Motor neuron (in vitro differentiated cells): ENCODE results near the gene CALHM1. TPM values are rescaled to one million over a fixed set of nuclear protein-coding genes. Genes with fewer than 3 reads are reported as not detected.
"Not testable (repeated sequence)": the region's sequence is repeated elsewhere in the genome, so short reads cannot be mapped to it uniquely, and the experiment has no call there.

Experiments
- ATAC-seq, 8 experiments: fragments of 200-7000 bp; cut with Tn5 transposase; replicated peaks in 6 of 8; 2 replicates each; pipeline ENCODE4 v1.8.0; 2021; ENCODE audit warnings: mild to moderate bottlenecking in 8 of 8, moderate library complexity in 8 of 8
- H3K27ac ChIP-seq, 2 donors: fragments of 250-450 bp; sonication (Bioruptor Pico); 2 replicates each; pipeline ENCODE4 v1.9.0; 2021; ENCODE audit warnings: antibody characterized with exemption in 2 of 2, mild to moderate bottlenecking in 2 of 2, moderate library complexity in 1 of 2
- H3K4me1 ChIP-seq, 2 donors: fragments of 250-450 bp; sonication (Bioruptor Pico); replicated peaks in 1 of 2; 2 replicates each; pipeline ENCODE4 v1.6.1; 2021; ENCODE audit warnings: antibody characterized with exemption in 2 of 2, mild to moderate bottlenecking in 2 of 2, moderate library complexity in 1 of 2
- H3K4me3 ChIP-seq, 5 donors: fragments of 250-450 bp; sonication (Bioruptor Pico); 2 replicates each; pipeline ENCODE4 v1.9.0; 2021; ENCODE audit warnings: antibody characterized with exemption in 5 of 5, mild to moderate bottlenecking in 5 of 5, moderate library complexity in 4 of 5
- WGBS, 10 experiments: fragments of 450-650 bp; shearing (Covaris generic); methylation state at CpG; one replicate each; pipeline ENCODE4 v1.0.0; 2022; 5-methylcytosine and 5-hydroxymethylcytosine counted together
- in situ Hi-C, 9 experiments: fragments of 400-800 bp; cut with MboI; loops; one replicate each; pipeline ENCODE4 v1.15.0; 2021; ENCODE audit warnings: low sequenced_read_pairs in 9 of 9, low pct_unique_long_range_greater_than_20kb in 2 of 9; ENCODE audit not compliant: unreplicated experiment in 9 of 9
- total RNA-seq, 8 experiments: library from RNA; unstranded; fragments of 300-600 nt; gene quantifications; 2 replicates each; pipeline versions ENCODE4 v1.2.3 to v1.2.4, GENCODE V29; 2022

The CALHM1 gene, protein sequence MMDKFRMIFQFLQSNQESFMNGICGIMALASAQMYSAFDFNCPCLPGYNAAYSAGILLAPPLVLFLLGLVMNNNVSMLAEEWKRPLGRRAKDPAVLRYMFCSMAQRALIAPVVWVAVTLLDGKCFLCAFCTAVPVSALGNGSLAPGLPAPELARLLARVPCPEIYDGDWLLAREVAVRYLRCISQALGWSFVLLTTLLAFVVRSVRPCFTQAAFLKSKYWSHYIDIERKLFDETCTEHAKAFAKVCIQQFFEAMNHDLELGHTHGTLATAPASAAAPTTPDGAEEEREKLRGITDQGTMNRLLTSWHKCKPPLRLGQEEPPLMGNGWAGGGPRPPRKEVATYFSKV
- total RNA-seq = under 1 TPM; 0.05 to 0.59 (median 0.23) TPM

DNA sequence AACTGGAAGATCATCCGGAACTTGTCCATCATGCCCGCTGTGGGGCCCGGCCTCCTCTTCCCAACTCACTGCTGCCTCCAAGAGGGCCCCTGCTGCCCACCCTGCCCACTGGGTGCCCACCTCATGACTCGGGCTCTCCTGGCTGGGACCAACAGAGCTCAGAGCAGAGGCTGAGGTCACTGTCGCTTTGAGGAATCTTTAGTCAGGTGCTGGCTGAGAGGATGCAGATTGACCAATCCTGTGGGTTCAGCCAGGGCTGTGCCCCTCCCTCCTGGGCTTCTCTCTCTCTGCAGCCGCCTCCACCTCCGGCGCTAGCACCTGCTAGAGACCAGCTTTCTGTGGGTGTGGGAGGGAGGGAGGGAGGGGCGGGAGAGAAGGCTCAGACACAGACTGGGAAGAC, at the start of gene CALHM1:
Gene CALHM1, minus strand, starts transcription at position 181 of the 400 bp plus-strand sequence. Its CDS starts 149 bp downstream, at position 32.
- WGBS, 10 experiments = 100% methylated on average over 1 to 2 of the region's 9 CpGs; no CpG with 5 or more reads in 8 of the 10 experiments
- in situ Hi-C loops = no loop called here
- H3K4me3 ChIP-seq = no peak within 1 kb of the TSS

DNA sequence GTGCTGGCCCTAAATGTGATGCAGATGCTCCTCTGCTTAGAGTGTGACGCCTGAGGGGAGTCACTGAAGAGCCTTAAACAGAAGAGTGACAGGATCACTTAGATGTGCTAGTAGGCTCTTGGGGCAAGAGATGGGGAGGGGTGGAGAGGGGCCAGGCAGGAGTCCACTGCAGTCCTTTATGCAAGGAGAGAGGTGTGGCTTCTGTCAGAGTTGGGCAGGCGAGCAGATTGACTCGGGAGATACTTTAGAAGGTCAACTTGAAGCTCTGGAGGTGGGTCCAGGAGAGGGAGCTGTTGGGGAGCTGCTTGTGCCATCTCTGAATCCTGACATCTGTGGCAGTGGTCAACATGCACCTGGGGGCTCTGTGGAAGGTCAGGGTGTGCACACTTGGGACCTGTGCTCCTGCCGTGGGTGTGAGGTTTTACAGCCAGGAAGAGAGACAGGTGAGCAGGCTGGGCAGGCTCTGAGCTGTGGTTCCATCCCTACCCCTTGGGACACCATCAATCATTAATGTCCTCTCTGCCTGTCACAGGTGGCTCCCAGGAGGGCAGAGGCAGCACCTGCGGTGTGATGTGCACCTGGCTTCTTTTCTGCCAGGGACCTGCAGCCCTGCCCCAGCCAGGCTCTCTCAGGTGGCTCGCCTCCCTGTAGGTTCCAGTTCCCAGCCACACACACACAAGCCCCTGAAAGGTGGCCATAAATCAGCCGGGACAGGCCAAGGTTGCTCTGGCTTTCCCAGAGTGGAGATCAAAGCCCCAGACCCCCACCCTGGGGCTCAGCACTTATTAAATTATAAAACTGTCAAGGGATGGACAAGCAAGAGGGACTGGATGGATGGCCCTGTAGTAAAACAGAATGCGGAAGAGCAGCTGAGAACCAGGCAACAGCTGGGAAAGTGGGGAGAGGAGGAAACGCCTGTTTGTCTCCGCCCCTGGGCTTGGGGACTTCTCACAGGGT, 48.8 kb upstream of the CALHM1 start:
- in situ Hi-C loops = no loop called here
- H3K4me3 ChIP-seq = no peak overlapping the region
- ATAC-seq = peak; percentile 41 to 85 (median 62)
- peaks cover 25 to 31% of the 10 kb centered on the region in 2 donors for H3K4me1 ChIP-seq
- no peak overlapping the region for H3K27ac ChIP-seq
- WGBS, 10 experiments = 10 to 100% (median 30%) methylated on average over 1 to 4 of the region's 10 CpGs; no CpG with 5 or more reads in 3 of the 10 experiments

More for the DNA sequence above, at the start of gene CALHM1:
- peaks cover 11 to 22% of the 10 kb centered on the region in 2 donors for H3K4me1 ChIP-seq
- H3K27ac ChIP-seq = peak within 1 kb of the TSS; percentile 50 to 63
- ATAC-seq = peak; percentile 37 to 97 (median 92)

DNA sequence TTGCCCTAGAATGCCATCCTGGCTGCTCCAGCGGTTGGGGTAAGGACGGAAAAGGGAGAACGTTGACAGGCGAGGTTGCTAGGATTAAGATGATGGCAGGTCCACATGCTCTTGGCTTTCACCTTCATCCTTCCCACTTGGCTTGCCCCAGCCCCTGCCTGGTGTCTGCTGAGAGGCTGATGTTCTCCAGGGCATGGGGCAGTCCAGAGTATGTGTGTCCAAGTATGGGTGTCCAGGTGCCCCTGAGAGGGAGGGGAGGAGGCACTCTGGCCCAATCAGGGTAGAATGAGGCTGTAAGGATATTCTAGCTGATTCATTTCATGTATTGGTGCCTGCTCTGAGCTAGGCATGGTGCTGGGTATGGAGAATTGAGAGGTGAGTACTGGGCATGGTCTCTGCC, 47.4 kb upstream of the CALHM1 start:
- H3K4me3 ChIP-seq = no peak overlapping the region
- in situ Hi-C loops = no loop called here
- no peak for ATAC-seq
- H3K27ac ChIP-seq = no peak overlapping the region
- H3K4me1 ChIP-seq = peaks cover 27 to 31% of the 10 kb centered on the region in 2 donors
- WGBS, 10 experiments = 69 to 100% (median 100%) methylated on average over 1 to 3 of the region's 4 CpGs; no CpG with 5 or more reads in 6 of the 10 experiments

DNA sequence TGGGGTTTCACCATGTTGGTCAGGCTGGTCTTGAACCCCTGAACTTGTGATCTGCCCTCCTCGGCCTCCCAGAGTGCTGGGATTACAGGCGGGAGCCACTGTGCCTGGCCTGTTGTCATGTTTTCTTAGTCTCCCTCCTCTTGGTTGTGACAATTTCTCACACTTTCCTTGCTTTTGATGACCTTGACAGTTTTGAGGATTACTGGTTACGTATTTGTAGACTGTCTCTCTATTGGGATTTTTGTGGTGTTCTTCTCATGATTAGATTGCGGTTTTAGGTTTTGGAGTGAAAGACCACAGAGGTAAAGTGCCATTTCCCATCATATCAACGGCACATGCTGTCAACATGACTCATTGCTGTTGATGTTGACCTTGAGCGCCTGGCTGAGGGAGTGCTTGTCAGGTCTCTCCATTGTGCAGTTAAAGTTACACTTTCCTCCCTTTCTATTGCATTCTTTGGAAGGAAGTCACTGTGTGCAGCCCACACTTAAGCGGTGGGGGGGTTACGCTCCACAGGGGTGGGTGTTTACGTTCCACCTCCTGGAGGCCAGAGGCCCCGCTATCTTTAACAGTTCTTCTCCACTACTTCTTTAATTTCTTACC, 45.6 kb upstream of the CALHM1 start:
- peak in 2 of 8 experiments; percentile 18 to 21 for ATAC-seq
- Histone ChIP-seq H3K27ac (no peak overlapping the region), H3K4me1 (peaks cover 31 to 39% of the 10 kb centered on the region in 2 donors), H3K4me3 (no peak overlapping the region)
- in situ Hi-C loops = no loop called here
- WGBS, 10 experiments = 47 to 100% (median 83%) methylated on average over 1 to 9 of the region's 10 CpGs; no CpG with 5 or more reads in 1 of the 10 experiments

DNA sequence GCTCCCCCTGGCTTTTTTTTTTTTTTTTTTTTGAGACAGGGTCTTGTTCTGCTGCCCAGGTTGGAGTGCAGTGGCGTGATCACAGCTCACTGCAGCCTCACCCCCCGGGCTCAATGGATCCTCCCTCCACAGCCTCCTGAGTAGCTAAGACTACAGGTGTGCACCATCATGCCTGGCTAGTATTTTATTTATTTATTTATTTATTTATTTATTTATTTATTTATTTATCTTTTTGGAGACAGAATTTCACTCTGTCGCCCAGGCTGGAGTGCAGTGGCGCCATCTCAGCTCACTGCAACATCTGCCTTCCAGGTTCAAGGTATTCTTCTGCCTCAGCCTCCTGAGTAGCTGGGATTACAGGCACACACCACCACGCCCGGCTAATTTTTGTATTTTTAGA, 45.1 kb upstream of the CALHM1 start:
- ATAC-seq, H3K27ac ChIP-seq, H3K4me3 ChIP-seq, in situ Hi-C loops: not testable (repeated sequence)
- H3K4me1 ChIP-seq = peaks cover 31 to 39% of the 10 kb centered on the region in 2 donors
- 20 to 94% (median 89%) methylated on average over 1 to 5 of the region's 6 CpGs; no CpG with 5 or more reads in 2 of the 10 experiments for WGBS, 10 experiments

DNA sequence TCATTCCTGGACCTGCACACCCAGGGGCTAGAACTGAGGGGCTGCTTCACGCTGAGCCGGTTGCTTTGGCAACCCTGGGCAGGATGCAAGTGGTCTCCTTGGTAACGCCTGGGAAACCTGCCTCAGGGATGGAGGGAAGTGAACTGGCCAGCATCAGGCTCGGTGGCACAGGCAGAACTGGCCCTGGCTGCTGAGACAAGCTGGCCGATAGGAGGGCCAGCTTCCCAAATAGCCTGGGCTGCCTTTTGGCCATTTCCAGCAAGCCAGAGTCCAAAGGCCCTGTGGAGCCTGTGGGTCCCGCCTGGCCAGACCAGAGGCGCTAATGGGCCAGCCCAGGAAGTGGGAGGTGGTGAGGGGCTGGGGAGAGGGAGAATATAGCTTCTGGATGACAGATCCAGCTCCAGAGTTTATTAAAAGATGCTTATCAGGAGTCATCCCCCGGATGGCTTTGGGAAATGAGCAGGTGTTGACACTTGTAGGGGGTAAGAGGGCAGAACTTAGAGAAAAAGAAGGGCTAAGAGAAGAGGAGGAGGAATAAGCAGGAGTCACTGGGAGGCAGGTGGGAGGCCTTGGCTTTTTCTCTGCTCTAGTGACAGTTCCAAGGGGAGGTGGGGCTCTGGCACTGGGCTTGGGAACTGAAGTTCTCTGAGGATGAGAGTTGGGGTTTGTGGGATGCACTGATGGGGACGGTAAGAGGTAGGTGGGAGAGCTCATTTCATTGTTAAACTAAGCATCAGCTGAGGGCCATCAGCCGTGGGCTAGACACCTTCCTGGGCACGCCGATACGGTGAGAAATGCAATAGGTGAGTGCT, 44.4 kb upstream of the CALHM1 start:
- Histone ChIP-seq H3K4me3 (no peak overlapping the region), H3K27ac (no peak overlapping the region), H3K4me1 (peaks cover 26 to 35% of the 10 kb centered on the region in 2 donors)
- 20 to 100% (median 70%) methylated on average over 1 to 4 of the region's 13 CpGs; no CpG with 5 or more reads in 1 of the 10 experiments for WGBS, 10 experiments
- in situ Hi-C loops = no loop called here
- peak in 5 of 8 experiments; percentile 67 to 88 (median 87) for ATAC-seq

DNA sequence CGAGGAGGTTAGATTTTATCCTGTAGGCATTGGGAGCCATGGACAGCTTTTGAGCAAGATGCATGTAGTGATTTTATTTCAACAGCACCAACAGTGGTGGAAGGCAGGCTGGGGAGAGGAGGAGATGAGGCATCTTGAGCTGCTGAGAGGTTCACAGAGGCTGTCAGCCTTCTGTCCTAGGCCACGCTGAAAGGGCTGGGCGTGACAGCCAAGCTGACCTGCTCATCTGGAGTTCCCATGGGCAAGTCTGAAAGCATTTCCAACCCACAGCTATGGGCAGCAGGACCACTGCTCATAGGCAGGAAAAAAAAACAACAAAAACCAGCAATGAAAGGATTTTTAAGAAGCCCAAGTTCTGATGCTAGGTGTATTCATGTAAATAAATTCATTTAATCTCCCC, 42.5 kb upstream of the CALHM1 start:
- 40 to 100% (median 55%) methylated on average over 1 to 2 of the region's 3 CpGs; no CpG with 5 or more reads in 5 of the 10 experiments for WGBS, 10 experiments
- ATAC-seq = no peak
- H3K4me1 ChIP-seq = peaks cover 16 to 25% of the 10 kb centered on the region in 2 donors
- H3K27ac ChIP-seq = no peak overlapping the region
- in situ Hi-C loops = no loop called here
- H3K4me3 ChIP-seq = no peak overlapping the region

DNA sequence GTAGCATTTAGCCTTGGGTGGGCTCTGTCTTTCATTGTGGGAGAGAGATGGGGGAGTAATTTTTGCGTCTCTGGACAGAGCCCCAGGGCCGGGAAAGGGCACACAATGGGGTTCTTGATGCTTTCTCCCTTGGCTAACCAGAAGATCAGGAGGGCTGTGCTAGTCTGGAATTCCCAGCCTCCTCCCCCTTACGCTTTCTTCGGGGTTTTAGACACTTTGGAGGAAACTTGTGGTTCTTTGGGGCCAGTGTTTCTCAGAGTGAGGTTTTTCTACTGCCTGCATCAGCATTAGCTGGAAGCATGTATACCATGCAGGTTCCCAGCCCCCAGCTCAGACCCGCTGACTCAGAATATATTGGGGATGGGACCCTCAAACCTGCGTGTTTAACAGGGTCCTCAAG, 41.8 kb upstream of the CALHM1 start:
- peaks cover 16 to 25% of the 10 kb centered on the region in 2 donors for H3K4me1 ChIP-seq
- H3K27ac ChIP-seq = no peak overlapping the region
- no peak for ATAC-seq
- in situ Hi-C loops = no loop called here
- WGBS, 10 experiments = 39 to 82% (median 65%) methylated on average over 2 to 5 of the region's 6 CpGs; no CpG with 5 or more reads in 3 of the 10 experiments
- no peak overlapping the region for H3K4me3 ChIP-seq

DNA sequence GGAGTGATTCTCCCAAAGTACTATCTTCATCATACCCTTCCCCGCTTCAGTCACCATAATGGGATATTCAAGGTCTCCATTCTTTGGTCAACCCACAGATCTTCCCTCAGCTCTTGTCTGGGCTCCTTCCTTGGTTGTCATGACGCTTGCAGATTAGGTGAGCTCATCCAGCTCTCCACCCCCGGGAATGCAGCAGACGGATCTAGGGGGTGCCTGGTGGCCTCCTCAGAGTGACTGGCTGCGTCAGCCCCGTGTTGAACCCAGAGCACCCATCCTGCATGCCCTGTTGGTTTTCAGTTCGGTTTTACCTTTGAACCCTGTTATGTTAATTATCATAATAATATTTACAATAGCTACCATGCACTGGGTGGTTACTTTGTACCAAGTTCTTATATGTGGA, 41.2 kb upstream of the CALHM1 start:
- ATAC-seq = peak in 7 of 8 experiments; percentile 38 to 76 (median 69)
- in situ Hi-C loops = no loop called here
- H3K4me3 ChIP-seq = no peak overlapping the region
- H3K27ac ChIP-seq = no peak overlapping the region
- WGBS, 10 experiments = 13 to 67% (median 43%) methylated on average over 1 to 6 of the region's 7 CpGs; no CpG with 5 or more reads in 3 of the 10 experiments
- peaks cover 18 to 25% of the 10 kb centered on the region in 2 donors for H3K4me1 ChIP-seq

DNA sequence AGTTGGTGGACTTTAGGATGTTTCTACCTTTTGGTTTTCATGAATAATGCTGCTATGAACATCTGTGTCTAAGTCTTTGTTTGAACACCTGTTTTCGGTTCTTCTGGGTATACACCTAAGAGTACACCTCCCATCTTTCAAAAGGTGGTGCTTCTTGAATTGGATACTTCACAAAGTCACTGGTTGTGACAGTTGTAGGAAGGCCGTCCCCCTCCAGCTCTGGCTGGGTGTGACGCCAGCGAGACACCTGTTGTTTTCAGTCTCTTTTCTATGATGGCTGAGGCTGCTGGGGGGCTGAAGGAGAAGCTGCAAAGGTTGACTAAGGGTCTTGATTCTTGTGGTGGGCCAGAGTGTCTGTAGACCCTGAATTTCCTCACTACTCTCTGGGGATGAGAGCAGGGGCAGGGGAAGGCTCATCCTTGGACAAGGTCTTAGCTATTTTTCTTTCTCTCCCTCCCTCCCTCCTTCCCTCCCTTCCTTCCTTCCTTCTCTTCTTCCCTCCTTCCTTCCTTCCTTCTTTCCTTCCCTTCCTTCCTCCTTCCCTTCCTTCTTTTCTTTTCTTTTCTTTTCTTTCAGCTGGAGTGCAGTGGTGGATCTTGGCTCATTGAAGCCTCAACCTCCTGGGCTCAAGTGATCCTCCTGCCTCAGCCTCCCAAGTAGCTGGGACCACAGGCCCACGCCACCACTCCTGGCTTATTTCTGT, 40.4 kb upstream of the CALHM1 start:
- no peak overlapping the region for H3K4me3 ChIP-seq
- peaks cover 18 to 19% of the 10 kb centered on the region in 2 donors for H3K4me1 ChIP-seq
- in situ Hi-C loops = no loop called here
- H3K27ac ChIP-seq = no peak overlapping the region
- no peak for ATAC-seq
- 59 to 100% (median 100%) methylated on average over 1 to 4 of the region's 5 CpGs for WGBS, 10 experiments

DNA sequence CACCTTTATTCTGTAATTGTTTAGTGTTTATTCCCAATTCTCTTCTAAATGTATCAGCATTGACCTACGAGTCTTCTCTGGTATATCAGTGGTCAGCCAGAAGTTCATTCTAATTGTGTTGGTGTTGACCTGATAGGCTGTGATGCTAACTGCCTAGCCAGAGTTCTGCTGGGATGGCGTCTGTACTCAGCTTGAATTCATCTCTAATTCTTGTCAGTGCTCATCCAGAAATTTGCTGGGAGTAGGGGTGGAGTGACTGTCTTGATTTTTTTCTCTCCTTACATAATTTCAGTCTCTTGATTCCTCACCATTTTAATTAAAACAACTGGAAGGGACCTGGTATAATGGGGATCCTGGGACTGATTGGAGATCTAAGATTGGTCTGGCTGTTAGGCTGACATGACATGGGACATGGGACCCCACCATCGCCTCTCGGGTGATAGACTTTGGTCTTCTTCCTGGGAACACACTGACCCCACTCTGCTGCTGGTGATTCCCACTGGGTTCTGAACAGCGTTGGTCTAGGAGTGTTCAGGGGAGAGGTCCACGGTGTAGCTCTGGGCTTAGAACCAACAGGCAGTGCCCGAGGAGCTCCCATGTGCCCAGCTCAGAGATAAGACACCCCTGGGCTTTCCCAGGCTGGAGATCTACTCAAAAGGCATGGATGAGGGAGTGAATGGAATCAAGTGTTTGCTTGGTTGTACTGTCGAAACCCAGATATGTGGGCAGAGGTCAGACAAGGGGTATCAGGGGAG, 38.6 kb upstream of the CALHM1 start:
- no peak for ATAC-seq
- H3K4me3 ChIP-seq = no peak overlapping the region
- H3K4me1 ChIP-seq = peaks cover 16 to 21% of the 10 kb centered on the region in 2 donors
- 37 to 94% (median 82%) methylated on average over 1 to 7 of the region's 8 CpGs; no CpG with 5 or more reads in 2 of the 10 experiments for WGBS, 10 experiments
- H3K27ac ChIP-seq = no peak overlapping the region
- in situ Hi-C loops = no loop called here
